GM18858 (cell line): ENCODE data around the gene CITED2.

Source experiments
- ATAC-seq: cut with Tn5 transposase; IDR thresholded peaks from one replicate; pipeline ENCODE4 v1.9.1; 2021; ENCODE audit not compliant: unreplicated experiment

CITED2 gene

DNA sequence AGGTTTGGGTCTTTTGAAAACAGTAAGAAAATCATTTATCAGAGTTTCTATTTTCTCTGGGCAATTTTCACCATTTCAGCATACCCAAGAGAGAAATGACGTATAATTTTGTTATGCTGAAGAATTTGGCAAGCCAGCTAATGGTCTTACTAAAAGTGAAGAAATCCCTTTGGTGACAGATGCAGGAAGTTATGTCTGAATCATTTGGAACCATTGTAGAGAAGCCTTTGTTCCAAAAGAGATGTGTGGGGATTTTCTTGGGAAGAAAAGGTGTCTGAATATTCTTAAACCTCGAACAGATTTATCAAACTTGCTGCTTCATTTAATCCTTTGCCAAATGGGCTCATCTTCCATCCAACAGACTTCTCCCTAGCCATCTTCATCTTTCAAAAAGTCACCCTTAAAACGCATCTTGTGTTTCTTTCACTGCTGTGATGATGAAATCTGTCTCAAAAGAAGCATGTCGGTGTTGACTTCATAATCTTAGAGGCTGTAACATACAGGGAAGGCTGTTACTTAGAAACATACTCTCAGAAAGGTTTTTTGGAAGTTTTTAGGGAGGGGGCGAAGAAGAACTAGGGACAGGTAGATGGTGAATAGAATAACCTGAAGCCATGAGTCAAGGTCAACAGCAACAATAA is 39.5 kb downstream of the CITED2 start:
- ATAC-seq, result no peak

DNA sequence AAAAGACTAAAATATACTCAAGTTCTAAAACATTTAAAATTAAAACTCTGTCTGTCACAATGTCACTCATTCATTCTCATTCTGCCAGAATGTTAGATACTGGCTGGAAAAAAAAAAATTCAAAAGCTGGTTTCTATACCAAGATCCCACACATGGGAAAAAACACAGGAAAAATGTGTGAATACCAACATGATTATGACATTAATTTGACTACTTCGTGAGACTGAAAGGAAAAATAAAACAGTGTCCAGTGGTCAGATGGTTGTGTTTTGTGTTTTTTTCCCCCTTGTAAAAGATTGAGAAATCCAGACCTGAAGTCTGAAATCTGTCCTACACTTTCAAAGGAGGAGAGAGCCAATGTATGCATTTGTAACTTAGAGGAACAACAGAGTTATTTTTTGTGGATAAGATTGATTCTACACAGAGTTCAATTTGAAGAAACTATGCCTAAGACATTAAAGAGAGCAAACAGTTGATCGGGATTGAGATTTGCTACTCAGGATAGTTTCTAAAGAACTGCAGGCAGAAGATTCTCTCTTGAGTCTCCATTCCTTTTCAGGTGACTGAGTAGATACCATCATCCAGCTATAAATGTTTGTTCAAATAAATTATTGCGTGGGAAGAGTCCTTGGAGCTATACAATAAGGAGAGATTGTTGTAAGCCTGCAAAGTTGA is 43.5 kb downstream of the CITED2 start:
- ATAC-seq, result no peak

DNA sequence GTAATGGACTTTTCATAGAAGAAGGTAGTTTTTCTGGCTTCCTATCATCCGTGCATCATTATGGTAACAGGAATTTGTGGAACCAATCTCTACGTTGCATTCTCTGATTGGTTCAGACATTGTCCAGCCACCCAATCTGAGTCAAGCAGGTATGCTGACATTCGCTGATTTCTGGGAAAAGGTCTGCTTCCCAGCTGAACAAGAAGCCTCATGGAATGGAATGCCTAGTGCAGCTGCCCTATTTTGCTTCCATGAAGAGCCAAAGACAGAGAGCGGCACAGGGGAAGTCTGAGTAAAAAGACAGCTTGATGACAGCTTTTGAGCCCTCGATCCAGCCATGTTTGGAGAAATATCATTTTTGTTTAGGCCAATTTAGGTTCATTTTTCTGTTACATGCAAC is 44.1 kb downstream of the CITED2 start:
- ATAC-seq, result no peak

DNA sequence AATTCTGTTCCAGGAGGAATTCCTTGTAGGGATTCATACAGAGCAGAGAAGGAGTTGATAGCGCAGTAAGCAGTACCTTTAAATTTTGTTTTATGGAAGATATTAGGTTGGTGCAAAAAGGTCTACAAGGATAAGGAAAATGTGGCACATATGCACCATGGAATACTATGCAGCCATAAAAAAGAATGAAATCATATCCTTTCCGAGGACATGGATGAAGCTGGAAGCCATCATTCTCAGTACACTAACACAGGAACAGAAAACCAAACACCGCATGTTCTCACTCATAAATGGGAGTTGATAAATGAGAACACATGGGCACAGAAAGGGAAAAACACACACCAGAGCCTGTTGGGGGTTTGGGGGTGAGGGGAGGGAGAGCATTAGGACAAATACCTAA is 45.2 kb downstream of the CITED2 start:
- no peak for ATAC-seq

DNA sequence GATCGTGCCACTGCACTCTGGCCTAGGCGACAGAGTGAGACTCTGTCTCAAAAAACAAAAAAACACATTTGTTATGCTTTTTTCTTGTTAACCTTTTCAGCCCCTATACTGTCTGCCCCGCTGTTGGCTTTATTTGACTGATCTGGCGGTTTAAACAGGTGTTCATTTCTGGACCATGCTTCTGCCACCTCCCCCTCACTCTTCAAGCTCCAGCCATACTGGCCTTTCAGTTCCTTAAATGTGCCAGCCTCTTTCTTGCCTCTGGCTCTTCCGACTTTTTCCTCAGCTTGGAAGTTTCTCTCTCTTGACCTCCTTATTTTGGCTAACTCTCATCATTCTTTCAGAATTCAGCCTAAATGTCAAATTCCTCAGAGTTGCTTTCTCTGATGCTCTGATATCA is 47.4 kb downstream of the CITED2 start:
- no peak for ATAC-seq

DNA sequence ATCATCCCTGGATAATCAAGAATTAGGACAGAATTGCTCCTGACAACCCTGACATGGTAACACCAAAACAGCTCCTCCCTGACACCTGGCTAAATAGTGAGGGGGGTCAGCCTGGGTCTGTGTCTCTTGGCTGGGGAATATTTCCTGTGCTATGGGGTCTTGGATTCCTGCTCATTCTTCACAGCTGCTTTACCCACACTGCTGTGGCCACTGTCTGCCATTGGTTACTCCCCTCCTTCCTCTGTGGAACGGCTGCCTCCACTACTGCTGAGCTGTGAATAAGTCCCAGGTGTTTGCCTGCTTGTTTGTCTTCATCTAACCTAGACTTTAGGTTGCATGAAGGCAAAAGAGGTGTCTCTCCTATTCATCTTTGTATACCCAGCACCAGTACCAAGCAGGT is 48.8 kb downstream of the CITED2 start:
- ATAC-seq, result no peak

DNA sequence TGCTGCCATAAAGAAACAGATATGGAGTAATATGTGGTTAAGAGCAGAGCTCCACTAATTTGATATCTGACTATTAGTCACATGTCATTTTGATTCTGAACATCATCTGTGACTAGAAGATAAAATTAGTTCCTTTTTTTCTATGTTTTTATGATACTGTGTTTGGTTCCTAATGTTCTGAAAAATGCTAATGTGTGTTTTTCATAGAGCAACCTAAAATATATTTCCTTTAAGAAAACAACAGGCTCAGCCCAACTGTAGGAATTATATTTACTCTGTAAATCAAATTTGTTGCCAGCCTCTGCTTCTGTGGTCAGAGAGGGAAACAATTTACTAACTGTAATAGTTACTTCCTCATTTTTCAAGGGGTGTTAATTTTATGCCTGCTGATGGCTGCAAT is 49.3 kb downstream of the CITED2 start:
- peak; percentile 56 for ATAC-seq

DNA sequence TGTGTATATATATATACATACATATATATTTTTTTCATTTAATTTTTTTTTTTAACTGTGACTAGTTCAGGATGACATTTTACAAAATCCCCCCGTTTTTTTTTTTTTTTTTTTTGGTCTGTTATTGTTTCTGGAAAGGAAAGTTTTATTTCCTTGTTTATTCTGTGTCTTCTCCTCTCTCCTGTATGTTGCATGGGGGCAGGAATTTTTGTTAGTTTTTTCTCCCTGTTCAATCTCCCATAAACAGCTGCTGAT is 50.2 kb downstream of the CITED2 start:
- ATAC-seq, result no peak

DNA sequence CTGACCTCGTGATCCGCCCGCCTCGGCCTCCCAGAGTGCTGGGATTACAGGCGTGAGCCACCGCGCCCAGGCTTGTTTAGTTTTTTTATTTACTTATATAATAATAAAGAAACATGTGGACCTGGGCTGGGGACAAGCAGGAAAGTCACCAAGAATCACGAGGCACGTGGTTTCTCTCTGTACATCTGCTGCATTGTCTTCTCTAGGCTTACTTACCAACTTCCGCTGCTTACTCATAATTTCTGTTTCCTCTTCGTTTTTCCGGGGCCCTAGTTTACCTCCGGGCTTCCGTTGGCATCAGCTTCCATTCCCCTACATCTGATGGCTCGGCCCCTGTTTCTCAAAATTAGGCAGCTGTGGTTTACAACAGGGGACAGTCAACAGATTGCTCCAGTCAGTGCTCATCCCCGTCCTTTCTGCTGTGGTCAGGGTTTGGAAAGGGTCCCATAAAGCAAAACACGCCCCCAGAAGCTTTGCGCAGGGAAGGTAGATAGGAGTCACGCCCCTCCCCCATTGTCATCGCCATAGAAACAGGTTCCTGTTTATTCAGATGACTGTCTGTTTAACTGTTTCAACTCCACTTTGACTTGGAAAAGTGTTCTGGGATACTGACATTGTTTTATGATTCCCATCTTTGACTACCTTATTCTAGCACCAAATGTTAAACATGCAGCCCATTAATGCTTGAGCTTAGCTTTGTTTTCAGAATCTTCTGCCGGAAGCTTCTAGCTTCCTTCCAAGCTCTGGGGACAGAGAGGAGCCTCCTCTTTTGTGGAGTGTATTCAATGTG is 50.7 kb downstream of the CITED2 start:
- ATAC-seq, result peak; percentile 36
